OCI-LY7 (cell line): ENCODE data around the gene PTCD3. TPM values are rescaled to one million over a fixed set of nuclear protein-coding genes. Genes with fewer than 3 reads are reported as not detected.
A peak's percentile ranks its signal among the peaks of the same experiment; 100 is the strongest.

Experiments
- BruUV-seq: library from RNA; stranded (reverse); fragments of 400-500 nt; replicated peaks from 2 replicates; lab custom pipeline; 2021; lab: Mats Ljungman, UMichigan
- CTCF ChIA-PET: fragments of 300-600 bp; sonication (Branson Sonifier 250); formaldehyde crosslinking; loops from one replicate; lab custom pipeline; 2022; ENCODE audit warnings: antibody characterized with exemption; ENCODE audit not compliant: unreplicated experiment; lab: Charles Lee
- POLR2A ChIA-PET: fragments of 300-600 bp; sonication (Branson Sonifier 250); formaldehyde crosslinking; loops from one replicate; lab custom pipeline; 2022; ENCODE audit warnings: antibody characterized with exemption; lab: Charles Lee
- DNase-seq: peaks from one replicate; pipeline ENCODE4 v3.0.0-alpha.2; 2015; ENCODE audit warnings: low spot score
- H2AFZ ChIP-seq: fragments of 200-600 bp; sonication (generic), shearing (Covaris generic); 2 replicates; pipeline ENCODE4 v1.6.1; 2014; ENCODE audit warnings: mild to moderate bottlenecking, antibody characterized with exemption, low read length, moderate library complexity
- H3K27ac ChIP-seq: fragments of 200-600 bp; sonication (generic); 2 replicates; pipeline ENCODE4 v1.5.1; 2014; ENCODE audit warnings: mixed run types, low read depth, mild to moderate bottlenecking, moderate library complexity, low read length, inconsistent platforms; ENCODE audit not compliant: poor library complexity, severe bottlenecking
- H3K36me3 ChIP-seq: fragments of 200-600 bp; sonication (generic); 2 replicates; pipeline ENCODE4 v1.6.1; 2014; ENCODE audit warnings: mild to moderate bottlenecking, antibody characterized with exemption, low read length, moderate library complexity, mixed read lengths; ENCODE audit not compliant: insufficient read depth
- H3K4me1 ChIP-seq: fragments of 200-600 bp; sonication (generic); 2 replicates; pipeline ENCODE4 v1.5.1; 2014; ENCODE audit warnings: mild to moderate bottlenecking, low read length; ENCODE audit not compliant: insufficient read depth, poor library complexity, severe bottlenecking
- H3K4me2 ChIP-seq: fragments of 200-600 bp; sonication (generic); 2 replicates; pipeline ENCODE4 v1.6.1; 2014; ENCODE audit warnings: mild to moderate bottlenecking, low read length
- H3K4me3 ChIP-seq: fragments of 200-600 bp; sonication (generic); 2 replicates; pipeline ENCODE4 v1.5.1; 2014; ENCODE audit warnings: mild to moderate bottlenecking, low read depth, low read length; ENCODE audit not compliant: poor library complexity, severe bottlenecking
- H3K79me2 ChIP-seq: fragments of 200-600 bp; sonication (generic); 2 replicates; pipeline ENCODE4 v1.6.1; 2016; ENCODE audit warnings: low read depth, mild to moderate bottlenecking, low read length, moderate library complexity, mixed read lengths; ENCODE audit not compliant: insufficient read depth
- H3K9me2 ChIP-seq: fragments of 200-600 bp; sonication (generic); 2 replicates; pipeline ENCODE4 v1.6.1; 2016; ENCODE audit warnings: mild to moderate bottlenecking, low read length, mixed read lengths; ENCODE audit not compliant: insufficient read depth
- H3K9me3 ChIP-seq: fragments of 200-600 bp; sonication (generic); 2 replicates; pipeline ENCODE4 v1.6.1; 2014; ENCODE audit warnings: mild to moderate bottlenecking, mixed run types, low read length, mixed read lengths
- H4K20me1 ChIP-seq: fragments of 200-600 bp; sonication (generic); 2 replicates; pipeline ENCODE4 v1.6.1; 2014; ENCODE audit warnings: mild to moderate bottlenecking, antibody characterized with exemption, low read length, moderate library complexity, mixed read lengths; ENCODE audit not compliant: insufficient read depth
- CTCF ChIP-seq: fragments of 200-600 bp; sonication (generic); conservative IDR thresholded peaks from 2 replicates; pipeline ENCODE4 v1.5.1; 2014; ENCODE audit warnings: mild to moderate bottlenecking, antibody characterized with exemption, low read length, moderate library complexity, mixed read lengths
- EZH2phosphoT487 ChIP-seq: fragments of 200-600 bp; sonication (generic); IDR thresholded peaks from 2 replicates; pipeline ENCODE4 v1.6.1; 2018; ENCODE audit warnings: low read depth, borderline replicate concordance, mild to moderate bottlenecking, mixed run types, antibody characterized with exemption, low read length, moderate library complexity, mixed read lengths
- intact Hi-C: fragments of 100-400 bp; cut with micrococcal nuclease; formaldehyde crosslinking; loops from one replicate; pipeline ENCODE4 v1.10.0; 2022; ENCODE audit not compliant: unreplicated experiment
- total RNA-seq, 2 experiments: library from RNA; depleted of rRNA in 1 of 2; stranded (reverse); fragments of >200 nt in 1 of 2; shearing (Covaris generic) in 1 of 2; gene quantifications; 2 replicates each; pipeline ENCODE4 v1.2.3, GENCODE V29; 2014 to 2022

The PTCD3 gene
- total RNA-seq, 2 experiments from 2014 or later = 152 to 215 TPM

- Histone ChIP-seq H3K27ac (no peak overlapping the region), H3K79me2 (no peaks in the 10 kb centered on the region), H3K36me3 (peaks cover 95% of the 10 kb centered on the region), H2AFZ (no peak overlapping the region), H3K9me2 (no peaks in the 10 kb centered on the region), H3K9me3 (no peaks in the 10 kb centered on the region), H4K20me1 (no peaks in the 10 kb centered on the region), H3K4me1 (peaks cover 13% of the 10 kb centered on the region), H3K4me2 (no peak overlapping the region), H3K4me3 (no peak overlapping the region)
- TF ChIP-seq CTCF (no peak), EZH2phosphoT487 (no peak)
- ChIA-PET POLR2A (interaction anchor here (0.6 kb wide), 1 partner anchor 172 kb away, joined by 3 read pairs; no protein-coding TSS in a partner anchor), CTCF (no interaction called here)
- intact Hi-C loops = no loop called here
- DNase-seq = no peak
- BruUV-seq = no TSS peak
These were observed 35.2 kb upstream of the PTCD3 start for GRCh38 chr2:86070868-86071267.

- Histone ChIP-seq H3K9me2 (no peaks in the 10 kb centered on the region), H3K9me3 (no peaks in the 10 kb centered on the region), H3K4me3 (no peak overlapping the region), H3K4me1 (peaks cover 13% of the 10 kb centered on the region), H2AFZ (no peak overlapping the region), H3K79me2 (no peaks in the 10 kb centered on the region), H3K27ac (peak overlapping the region; percentile 10), H4K20me1 (no peaks in the 10 kb centered on the region), H3K36me3 (peaks cover 95% of the 10 kb centered on the region), H3K4me2 (no peak overlapping the region)
- peak; percentile 60 for DNase-seq
- POLR2A ChIA-PET = interaction anchor here (0.6 kb wide), 2 partner anchors 219 to 930 kb away, joined by 3 read pairs; no protein-coding TSS in a partner anchor
- CTCF ChIA-PET = no interaction called here
- TF ChIP-seq EZH2phosphoT487 (no peak), CTCF (no peak)
- intact Hi-C loops = no loop called here
- no TSS peak for BruUV-seq
These were observed 33.7 kb upstream of the PTCD3 start for GRCh38 chr2:86072271-86072858.

GRCh38 chr2:86073225-86073624 lies 32.8 kb upstream of the PTCD3 start:
- Histone ChIP-seq H3K27ac (no peak overlapping the region), H3K4me1 (peaks cover 10% of the 10 kb centered on the region), H3K9me3 (no peaks in the 10 kb centered on the region), H3K9me2 (no peaks in the 10 kb centered on the region), H3K79me2 (no peaks in the 10 kb centered on the region), H4K20me1 (no peaks in the 10 kb centered on the region), H3K4me2 (no peak overlapping the region), H3K36me3 (peaks cover 96% of the 10 kb centered on the region), H3K4me3 (no peak overlapping the region), H2AFZ (no peak overlapping the region)
- TF ChIP-seq EZH2phosphoT487 (no peak), CTCF (no peak)
- CTCF ChIA-PET = no interaction called here
- no TSS peak for BruUV-seq
- DNase-seq = no peak
- intact Hi-C loops = no loop called here
- POLR2A ChIA-PET = interaction anchor here (0.6 kb wide), 1 partner anchor 220 kb away, joined by 3 read pairs; no protein-coding TSS in a partner anchor
